Right lung (tissue), 5 donors: Measurements from ENCODE around the gene MUSTN1. TPM values are rescaled to one million over a fixed set of nuclear protein-coding genes. Genes with fewer than 3 reads are reported as not detected.

ENCODE experiments used
- DNase-seq, 2 donors: peaks; one replicate each; pipeline ENCODE4 v3.0.0-alpha.2; 2013
- polyA plus RNA-seq, 5 donors: library from polyadenylated mRNA; unstranded; fragments of 120-200 nt; gene quantifications; one replicate each; pipeline versions ENCODE4 v1.2.1 to v1.2.3, GENCODE V29; 2013; ENCODE audit warnings: inconsistent platforms in 1 of 5, low replicate concordance in 1 of 5; ENCODE audit not compliant: insufficient read length in 5 of 5, insufficient read depth in 1 of 5

The MUSTN1 gene
- polyA plus RNA-seq, 5 donors, result 0.53 to 4.8 (median 1.5) TPM

GRCh38 chr3:52835766-52836470 is 1.1 kb upstream of the MUSTN1 start:
- no peak for DNase-seq

- DNase-seq, result no peak
These were observed 1.6 kb downstream of the MUSTN1 start for GRCh38 chr3:52833202-52833601.

DNA sequence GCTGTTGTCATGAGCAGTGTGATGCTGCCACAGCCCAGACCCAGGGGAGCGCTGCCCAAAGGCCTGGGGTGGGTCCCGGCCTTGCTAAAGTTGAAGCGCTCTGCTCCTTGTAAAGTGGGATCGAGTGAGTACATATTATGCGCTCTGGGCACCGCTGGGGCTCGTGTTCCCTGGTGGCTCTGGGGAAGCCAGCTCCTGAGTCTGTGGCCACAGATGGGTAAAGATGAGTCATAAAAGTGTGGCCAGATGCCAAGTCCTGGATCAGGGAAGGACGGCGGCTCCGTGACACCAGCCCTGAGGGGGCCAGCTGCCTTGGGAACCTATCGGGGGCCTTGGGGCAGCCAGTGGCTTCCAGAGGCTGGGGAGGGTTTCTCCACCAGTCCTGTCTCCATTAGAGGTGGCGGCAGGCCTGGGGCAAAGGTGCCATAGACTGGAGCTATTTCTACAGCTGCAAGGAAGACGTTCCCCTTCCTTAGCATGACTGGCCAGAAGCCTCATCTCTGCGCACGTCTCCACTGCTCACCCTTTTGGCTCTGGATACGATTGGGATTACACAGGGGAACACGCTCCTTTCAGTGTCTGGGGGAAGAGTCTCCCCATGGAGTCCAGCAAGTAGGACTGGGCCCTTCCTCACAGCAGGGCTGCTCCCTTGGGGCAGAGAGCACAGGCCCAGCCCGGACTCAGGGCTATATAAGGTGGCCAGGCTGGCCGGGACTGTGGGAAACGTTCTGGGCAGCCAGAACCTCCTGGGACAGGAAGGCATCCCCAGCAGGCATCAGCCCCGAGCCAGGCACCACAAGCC is 3.1 kb downstream of the MUSTN1 start:
- DNase-seq, result no peak

DNA sequence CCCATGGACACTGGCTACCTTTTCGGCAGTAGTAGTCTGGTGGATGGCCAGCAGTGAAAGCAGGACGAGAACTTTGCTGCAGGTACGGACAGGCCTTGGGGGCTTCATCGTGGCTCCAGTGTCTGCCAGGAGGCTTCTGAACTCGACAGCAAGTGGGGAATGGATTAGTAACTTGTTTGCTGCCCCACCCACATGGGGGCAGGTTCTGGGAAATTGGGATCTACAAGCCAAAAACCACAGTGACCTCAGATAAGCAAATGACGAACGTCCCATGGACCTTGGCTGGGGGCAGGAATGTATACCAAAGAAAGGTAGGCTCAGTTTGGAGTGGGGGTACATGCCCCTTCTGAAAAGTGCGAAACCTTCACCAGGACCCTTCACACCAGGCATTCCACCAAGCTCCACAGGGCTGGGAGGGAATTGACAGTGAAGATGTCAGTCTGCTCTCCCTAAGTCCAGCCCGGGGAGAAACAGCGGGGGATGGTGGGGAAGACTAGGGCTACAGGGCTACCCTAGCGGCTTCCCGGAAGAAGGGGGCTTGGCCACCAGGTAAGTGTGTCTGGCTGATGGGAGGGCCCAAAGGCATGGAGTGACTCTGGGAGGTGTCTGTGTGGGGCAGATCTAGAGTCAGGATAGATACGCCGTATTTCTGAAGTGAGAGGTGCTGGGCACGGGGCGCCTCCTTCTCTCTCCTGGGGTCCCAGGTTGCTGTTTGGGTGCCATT is 4.1 kb downstream of the MUSTN1 start, which contains the start of gene ITIH4:
ITIH4 (minus strand) TSS at position 138 of the 724 bp plus-strand sequence; CDS start at position 108, 30 bp downstream.
- DNase-seq, result no peak

- DNase-seq, result no peak
These were observed 4.8 kb downstream of the MUSTN1 start for GRCh38 chr3:52829906-52830463.

DNA sequence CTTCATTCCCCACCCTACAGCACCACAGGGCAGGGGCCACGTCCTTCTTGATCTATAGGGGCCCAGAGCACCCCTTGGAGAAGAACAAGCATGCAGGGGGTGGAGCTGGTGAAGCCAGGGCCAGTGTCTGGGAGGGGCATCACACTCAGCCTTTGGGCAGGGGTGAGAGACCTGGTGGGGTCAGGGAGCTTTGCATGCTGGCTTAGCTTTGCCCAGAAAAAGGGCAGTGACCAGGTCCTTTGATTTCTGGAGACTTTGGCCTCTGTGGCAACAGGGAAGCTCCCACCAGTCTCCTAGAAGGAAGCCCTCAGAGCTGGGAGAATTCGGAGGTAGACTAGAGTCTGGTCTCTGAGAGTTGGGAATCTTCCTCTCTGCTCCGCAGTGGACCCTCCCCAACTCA is 5.3 kb downstream of the MUSTN1 start:
- DNase-seq, result no peak

GRCh38 chr3:52827866-52828376 is 6.9 kb downstream of the MUSTN1 start:
- no peak for DNase-seq

DNA sequence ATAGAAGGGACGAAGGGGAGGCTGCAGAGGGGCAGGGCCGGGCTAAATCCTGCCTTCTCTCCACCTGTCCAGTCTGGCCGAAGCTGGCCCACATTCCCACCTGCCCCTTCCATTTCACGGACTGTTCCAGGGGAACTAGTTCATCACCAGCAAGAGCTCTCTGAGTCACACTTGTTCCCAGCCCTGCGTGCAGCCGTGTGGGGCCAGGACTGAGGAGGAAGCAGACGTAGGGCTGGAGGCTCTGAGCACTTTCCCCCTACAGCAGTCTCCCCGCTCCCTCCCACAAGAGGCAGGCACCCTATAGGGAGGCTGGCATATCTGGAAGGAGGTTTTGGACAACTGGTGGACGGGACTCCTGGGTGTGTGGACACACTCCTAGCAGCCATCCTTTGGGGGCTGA is 7.4 kb downstream of the MUSTN1 start:
- DNase-seq, result no peak

DNA sequence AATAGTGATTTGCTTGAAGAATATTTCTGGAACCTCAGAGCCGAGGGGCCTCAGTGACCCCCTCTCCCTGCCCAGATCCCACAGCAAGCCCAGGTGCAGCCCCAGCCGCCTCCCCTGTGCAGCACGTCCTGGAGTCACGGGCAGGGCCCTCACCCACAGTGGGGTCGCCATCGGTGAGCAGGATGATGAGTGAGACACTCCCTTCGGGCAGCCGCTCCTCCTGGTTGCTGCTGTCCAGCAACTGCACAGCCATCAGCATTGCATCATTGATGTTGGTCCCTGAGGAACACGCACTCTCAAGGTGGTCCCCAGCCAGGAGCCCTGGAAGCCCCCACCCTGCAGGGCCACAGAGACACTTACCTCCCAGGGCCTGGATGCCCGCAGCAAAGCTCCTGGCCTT is 10.8 kb downstream of the MUSTN1 start:
- DNase-seq, result no peak

GRCh38 chr3:52822363-52822762 is 12.5 kb downstream of the MUSTN1 start:
- DNase-seq, result no peak

- no peak for DNase-seq
These were observed 14.1 kb downstream of the MUSTN1 start for GRCh38 chr3:52820736-52821135.

DNA sequence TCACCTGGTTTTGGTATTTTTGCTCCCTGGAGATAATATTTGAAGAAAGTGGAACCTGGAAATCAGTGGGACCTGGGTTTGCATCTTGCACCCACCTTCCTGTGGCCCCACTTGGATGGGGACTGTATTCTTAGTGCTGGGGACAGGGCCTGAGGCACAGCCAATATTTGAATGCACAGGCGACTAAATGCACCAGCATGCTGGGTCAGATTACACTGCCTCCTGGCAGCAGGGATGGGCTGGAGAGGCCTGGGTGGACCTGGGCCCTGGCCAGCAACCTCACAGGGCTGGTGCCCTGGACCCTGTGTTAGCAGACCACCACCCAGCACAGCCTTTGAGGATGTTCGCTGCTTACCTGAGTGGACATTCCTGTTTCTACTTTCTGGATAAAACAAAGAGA is 14.9 kb downstream of the MUSTN1 start:
- DNase-seq, result no peak

- no peak for DNase-seq
These were observed 17.0 kb downstream of the MUSTN1 start for GRCh38 chr3:52817860-52818259.

- no peak for DNase-seq
These were observed 17.6 kb downstream of the MUSTN1 start for GRCh38 chr3:52817221-52817620.

DNA sequence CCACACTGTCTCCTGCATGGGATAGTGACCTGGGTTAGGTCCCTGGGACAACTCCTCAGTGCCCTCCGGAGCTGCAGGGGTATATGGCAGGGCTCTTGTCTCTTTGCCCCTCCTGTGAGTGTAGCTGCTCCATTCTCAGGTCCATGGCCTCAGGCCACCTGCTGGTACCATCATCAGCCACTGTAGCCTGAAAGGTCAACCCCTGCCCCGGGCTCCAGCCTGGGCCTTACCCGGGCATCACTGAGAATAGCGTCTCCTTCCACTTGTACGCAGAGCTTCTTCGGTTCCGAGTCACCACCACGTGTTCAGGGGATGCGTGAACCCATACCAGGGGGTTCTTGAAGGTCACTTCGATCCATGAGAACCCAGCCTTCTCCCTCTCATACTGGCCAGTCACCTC is 18.2 kb downstream of the MUSTN1 start:
- DNase-seq, result no peak

GRCh38 chr3:52816199-52816598 is 18.6 kb downstream of the MUSTN1 start:
- no peak for DNase-seq

- no peak for DNase-seq
These were observed 21.0 kb downstream of the MUSTN1 start for GRCh38 chr3:52813810-52814209.

DNA sequence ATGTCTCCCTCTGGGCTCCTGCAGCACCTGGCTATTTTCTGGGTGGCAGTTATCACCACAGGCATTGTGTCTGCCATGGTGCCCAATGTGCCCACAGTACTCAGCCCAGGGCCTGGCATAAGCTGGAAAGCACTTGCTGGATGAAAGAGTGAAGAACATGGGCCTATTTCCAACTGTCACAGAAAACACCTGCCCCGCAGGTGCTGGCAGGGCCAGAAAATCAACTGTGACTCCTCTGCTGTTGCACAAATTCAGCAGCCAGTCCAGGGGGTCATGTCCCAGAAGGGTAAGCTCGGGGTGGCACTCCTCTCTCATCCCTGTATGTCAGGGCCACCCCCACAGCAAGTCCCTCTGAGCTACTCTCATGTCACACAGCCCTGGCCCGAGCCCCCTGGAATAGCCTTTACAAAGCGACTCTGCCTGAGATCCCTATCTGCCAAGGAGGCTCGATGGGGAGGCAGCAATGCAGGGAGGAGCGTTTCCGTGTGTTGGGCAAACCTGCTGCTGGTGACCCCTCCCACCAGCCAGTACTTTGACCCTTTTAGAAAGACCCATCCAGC is 23.3 kb downstream of the MUSTN1 start:
- no peak for DNase-seq

DNA sequence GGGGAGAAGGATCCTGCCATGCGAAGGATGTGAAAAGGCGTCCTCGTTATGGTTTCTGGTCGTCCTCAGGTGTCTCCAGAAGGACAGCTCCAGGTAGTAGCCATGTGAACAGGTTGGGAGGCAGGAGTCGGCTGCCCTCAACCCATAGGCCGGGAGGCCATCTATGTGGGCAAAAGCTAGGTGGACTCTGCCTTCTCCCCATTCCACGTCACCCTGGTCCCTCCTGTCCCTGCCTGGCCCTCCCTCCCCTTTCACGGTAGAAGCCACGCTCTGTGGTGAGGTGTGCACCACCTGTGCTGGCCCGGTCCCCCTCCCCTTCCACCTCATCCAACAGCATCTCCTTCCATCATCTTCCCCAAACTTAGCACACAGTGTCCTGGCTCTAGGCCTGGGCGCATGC is 23.9 kb downstream of the MUSTN1 start:
- DNase-seq, result no peak

GRCh38 chr3:52809662-52810377 is 25.0 kb downstream of the MUSTN1 start:
- DNase-seq, result peak in 1 of 2 donors; percentile 8

- DNase-seq, result no peak
These were observed 25.7 kb downstream of the MUSTN1 start for GRCh38 chr3:52809149-52809548.
